ENCODE results near the gene EDNRA.

EDNRA gene

GRCh38 chr4:147508346-147508745 lies 27.4 kb downstream of the EDNRA start:
- DNase-seq: no peak

- DNase-seq: no peak
Observed at GRCh38 chr4:147509386-147509785, 28.5 kb downstream of the EDNRA start.

GRCh38 chr4:147510962-147511668 lies 30.2 kb downstream of the EDNRA start:
- no peak for DNase-seq

DNA sequence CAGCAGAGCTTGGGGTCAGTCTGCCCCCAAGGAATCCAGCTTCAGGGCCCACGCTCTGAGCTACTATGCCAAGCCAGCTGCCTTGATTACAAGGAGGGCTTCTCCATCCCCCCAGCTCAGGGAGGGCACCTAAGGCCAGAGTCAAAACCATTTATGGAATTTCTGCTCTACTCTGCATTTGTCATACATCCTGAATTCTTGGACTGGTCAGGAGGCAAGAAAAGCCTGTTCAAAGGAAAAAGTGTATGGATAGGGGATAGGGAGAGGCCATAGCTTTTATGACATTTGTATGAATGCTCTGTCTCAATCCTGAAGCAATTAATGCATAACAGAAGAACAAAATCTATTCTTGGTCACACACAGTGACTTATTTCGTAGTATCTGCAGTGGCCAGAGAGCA lies 32.2 kb downstream of the EDNRA start:
- no peak for DNase-seq

GRCh38 chr4:147513952-147514351 lies 33.1 kb downstream of the EDNRA start:
- no peak for DNase-seq

DNA sequence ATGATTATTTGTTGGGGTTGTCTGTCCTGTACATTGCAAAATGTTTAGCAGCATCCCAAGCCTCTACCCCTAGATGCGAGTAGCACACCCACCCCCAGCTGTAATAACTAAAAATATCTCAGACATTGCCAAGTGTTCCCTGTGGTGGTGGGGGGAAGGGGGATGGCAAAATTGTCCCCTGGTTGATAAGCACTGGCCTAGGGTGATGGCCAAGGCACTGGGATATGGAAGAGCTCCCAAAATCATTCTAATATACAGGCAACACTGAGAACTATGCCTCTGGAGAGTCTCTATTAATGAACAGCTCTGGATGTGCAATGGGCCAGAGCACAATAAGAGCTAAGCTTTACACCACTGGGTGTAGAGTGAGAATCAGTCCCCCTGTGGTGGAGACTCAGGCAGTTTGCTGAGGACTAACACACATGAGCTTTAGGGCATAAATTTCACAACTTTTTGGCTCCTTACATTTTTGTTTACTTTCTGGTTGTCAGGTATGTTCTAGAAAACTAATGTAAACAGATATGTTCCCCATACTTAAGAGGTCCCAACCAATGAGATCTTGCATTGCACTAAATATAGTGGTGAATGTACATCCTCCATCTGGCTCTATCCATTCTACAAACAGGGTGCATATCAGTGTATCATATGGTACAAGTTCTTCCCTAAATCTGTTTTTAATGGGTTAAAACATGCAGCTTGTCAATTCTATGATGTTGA lies 34.5 kb downstream of the EDNRA start:
- no peak for DNase-seq

DNA sequence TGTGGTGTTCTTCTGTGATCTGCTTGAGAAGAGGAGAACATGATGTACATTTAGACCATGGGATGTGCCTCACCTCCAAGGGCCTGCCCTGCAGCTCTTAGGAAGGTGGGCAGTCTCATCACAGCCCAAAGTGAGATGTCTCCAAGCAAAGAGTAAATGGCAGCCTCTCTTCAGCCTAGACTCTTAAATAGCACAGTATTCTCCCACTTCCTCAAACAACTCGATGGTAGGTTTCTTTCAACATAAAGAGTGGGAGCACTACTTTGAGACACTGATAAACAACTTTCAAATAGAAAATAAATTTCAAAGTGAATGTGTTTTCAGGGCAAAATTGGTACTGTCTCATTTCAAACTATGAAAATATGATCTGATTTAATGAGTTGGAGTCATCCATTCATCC lies 35.2 kb downstream of the EDNRA start:
- DNase-seq: no peak

- no peak for DNase-seq
Observed at GRCh38 chr4:147518086-147518485, 37.2 kb downstream of the EDNRA start.

DNA sequence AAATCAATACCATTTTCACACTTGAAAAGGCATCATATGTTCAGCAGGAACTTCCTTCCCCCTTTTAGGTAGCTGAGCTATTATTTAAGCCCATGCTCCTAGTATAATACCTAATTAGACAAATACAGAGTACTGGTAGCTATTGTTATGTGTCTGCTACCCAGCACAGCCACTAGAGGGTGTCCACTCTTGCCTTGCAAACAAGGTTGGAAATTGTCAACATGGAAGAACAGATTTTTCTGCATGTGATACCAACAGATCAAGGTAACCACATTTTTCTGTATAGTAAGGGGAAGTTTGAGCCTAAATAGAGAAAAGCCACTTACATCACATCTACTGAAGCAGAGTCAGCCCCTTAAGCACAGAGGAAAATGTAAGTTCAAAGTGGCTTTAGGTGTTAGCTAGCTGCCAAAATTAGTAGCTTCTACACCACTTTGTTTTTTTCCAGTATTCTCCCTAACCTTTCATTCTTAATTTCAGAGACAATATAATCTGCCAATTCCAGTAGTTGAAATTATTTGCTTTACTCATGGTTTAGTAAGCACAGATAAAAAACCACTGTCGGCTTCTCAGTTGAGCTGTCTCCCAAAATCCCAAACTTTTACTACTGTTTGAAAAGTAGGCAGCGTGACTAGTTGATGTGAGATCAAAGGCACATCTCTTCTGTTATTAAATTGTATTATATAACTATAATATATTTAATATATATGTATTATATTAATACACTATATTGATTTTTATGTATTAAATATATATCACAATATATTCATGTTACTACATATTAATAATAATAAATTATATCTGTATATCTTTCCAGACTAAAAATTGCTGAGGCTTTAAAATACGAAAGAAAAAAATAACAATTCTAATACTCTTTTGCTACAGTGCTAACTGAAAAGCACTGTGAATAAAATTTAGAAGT lies 38.2 kb downstream of the EDNRA start:
- peak; percentile 6 for DNase-seq

DNA sequence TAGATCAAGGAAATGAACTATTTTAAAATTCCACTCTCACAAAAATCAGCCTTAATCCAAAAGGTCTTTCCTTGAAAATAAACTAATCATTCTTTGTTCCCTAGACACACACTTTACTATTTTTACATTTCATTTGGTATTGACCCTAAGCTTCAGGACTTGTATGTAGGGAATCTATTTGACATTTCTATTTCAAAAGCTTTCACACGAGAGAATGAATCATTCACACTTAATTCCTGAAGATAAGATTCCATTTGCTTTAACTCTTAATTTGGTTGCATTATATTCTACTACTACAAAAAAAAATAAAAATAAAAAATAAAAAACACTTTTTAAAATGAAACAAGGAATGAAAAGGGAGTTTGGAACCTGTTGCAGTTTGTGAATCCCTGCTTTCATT lies 43.7 kb downstream of the EDNRA start:
- no peak for DNase-seq

- no peak for DNase-seq
Observed at GRCh38 chr4:147525494-147526271, 44.8 kb downstream of the EDNRA start.

DNA sequence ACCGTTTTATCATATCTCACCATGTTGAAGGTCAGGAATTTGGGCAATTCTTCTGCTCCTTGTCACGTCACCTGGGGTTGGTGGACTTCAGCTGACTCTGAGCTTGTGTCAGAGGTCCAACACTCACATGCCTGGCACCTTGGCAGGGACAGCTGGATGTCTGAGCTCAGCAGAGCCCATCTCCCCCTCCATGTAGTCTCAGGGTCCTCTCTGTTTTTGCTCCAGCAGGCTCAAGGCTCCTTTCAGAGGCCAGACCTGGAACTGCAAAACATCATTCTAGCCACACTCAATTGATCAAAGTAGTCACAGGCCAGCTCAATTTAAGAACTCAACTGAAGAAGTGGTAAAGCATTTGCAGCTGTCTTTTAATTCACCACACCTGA lies 45.4 kb downstream of the EDNRA start:
- DNase-seq: no peak

GRCh38 chr4:147528054-147528453 lies 47.2 kb downstream of the EDNRA start:
- DNase-seq: no peak

DNA sequence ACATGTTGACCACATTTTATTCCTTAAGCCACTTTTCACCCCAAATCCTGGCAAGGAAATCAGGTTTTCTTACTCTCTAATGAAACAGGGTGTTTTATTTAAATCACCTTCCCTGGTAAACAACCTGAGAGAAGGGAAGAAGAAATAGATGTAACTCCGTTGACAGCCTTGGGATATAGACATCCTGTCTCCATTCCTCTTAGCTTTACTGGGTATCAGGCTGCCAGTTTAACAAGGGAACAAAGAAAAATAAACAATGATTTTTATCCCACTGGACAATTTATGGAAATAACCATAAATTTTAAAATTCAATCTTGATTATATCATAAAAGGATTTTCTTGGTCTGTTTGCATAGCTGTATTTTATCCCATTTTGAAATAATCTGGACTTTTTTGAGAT lies 49.2 kb downstream of the EDNRA start:
- DNase-seq: no peak

DNA sequence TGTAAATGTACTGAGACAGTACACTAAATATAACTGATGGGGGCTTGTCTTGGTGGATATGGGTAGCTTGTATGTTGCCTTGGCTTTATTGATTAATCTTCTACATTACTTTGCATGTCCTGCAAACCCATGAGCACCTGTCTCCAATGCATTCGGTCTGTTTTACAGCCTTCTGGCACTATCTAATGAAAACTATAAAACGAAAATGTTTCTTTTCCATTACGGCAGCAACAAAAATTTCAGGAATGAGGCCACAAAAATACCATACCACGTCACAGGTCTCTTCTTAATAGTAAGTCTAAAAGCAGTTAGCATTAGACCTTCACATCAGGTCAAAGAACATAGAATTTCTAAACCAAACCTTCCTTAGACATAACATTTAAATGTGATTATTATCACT lies 49.8 kb downstream of the EDNRA start:
- no peak for DNase-seq

- DNase-seq: no peak
Observed at GRCh38 chr4:147532896-147533295, 52.0 kb downstream of the EDNRA start.

DNA sequence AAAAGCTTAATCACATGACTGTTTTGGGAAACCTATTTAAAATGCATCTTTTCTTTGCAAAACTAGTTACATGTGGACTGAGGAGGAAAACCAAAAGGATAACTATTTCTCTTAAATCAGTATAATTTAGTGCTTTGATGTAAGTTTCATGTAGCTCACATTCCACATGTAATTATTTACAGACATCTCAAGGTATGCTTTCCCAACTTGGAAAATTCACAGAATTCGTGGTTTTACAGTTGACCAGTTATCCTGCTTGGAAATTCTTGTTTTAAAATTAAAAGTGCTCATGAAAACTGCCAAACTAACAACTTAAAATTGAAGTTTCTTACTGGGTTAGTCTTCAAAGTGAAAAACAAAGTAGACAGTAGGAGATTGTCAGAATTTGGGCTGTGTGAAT lies 52.4 kb downstream of the EDNRA start:
- DNase-seq: no peak

- no peak for DNase-seq
Observed at GRCh38 chr4:147535124-147535523, 54.2 kb downstream of the EDNRA start.

- no peak for DNase-seq
Observed at GRCh38 chr4:147538711-147539110, 57.8 kb downstream of the EDNRA start.

DNA sequence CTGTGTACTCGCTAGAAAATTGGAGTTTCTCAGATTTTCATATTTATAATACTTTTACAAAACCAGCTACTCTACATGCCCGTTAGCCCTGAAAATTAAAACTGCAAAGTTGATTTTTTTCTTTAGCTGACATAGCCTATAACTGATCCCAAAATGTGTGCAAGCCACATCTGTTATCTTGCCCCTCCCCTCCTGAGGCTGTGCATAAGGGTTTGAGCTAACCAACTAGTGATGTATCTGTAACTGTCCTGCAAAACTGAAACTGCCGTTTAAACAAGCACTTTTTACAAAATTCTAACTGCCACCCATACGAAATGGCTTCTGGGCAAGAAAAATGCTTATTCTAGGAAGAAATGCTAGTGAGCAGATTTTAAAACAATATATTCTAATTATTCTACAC lies 59.1 kb downstream of the EDNRA start:
- DNase-seq: no peak

- DNase-seq: no peak
Observed at GRCh38 chr4:147542229-147542990, 61.5 kb downstream of the EDNRA start.

- no peak for DNase-seq
Observed at GRCh38 chr4:147543034-147543433, 62.1 kb downstream of the EDNRA start.

All from NCI-H2029 treated with DMSO at 0.1 percent for 48 hours (cell line).